ENCODE measurements around the gene RTTN. TPM values are rescaled to one million over a fixed set of nuclear protein-coding genes. Genes with fewer than 3 reads are reported as not detected.
"Not testable (repeated sequence)": the region's sequence is repeated elsewhere in the genome, so short reads cannot be mapped to it uniquely, and the experiment has no call there.

RTTN gene
- total and polyA plus RNA-seq, 2 of the 13 experiments (the other 11 are each of a cell fraction or from before 2014, with no cell fraction given) = 5.4 to 18.7 TPM

GRCh38 chr18:70243131-70243929 lies 37.8 kb upstream of the RTTN start (continued):
- no peak for TF ChIP-seq NCOR1 (IDR thresholded peaks at IDR 0.05; ENCODE audit: borderline replicate concordance, low read length)
- no peak for TF ChIP-seq CC2D1A (CRISPR knock-in tag; IDR thresholded peaks at IDR 0.05)
- no peak for TF ChIP-seq ZNF280D (CRISPR knock-in tag; IDR thresholded peaks at IDR 0.05)
- TF ChIP-seq RBM22 (optimal IDR thresholded peaks at IDR 0.05; ENCODE audit: low read length) = no peak

- BruUV-seq (replicated peaks); H3K9me3 ChIP-seq (ENCODE audit: low read length); H3K79me2 ChIP-seq (ENCODE audit: insufficient read depth, low read length); FAIRE-seq; H2AFZ ChIP-seq (ENCODE audit: low read length); H3K9ac ChIP-seq (ENCODE audit: insufficient read depth, low read depth, low read length); H3K36me3 ChIP-seq (replicated peaks in 1 of 2; ENCODE audit: control insufficient read depth in 1 of 2, insufficient read depth in 2 of 2, low read length in 2 of 2); intact Hi-C loops (cut with micrococcal nuclease; ENCODE audit: unreplicated experiment); POLR2A ChIA-PET; H4K20me1 ChIP-seq (ENCODE audit: insufficient read depth, low read length); in situ Hi-C loops (cut with HindIII; ENCODE audit: extremely low pct_ligation_motif_present, low pct_unique_long_range_greater_than_20kb); H3K27ac ChIP-seq (ENCODE audit: extremely low read length, insufficient read depth, low read length); H3K4me3 ChIP-seq (replicated peaks in 1 of 3; ENCODE audit: insufficient read depth in 1 of 3, low read depth in 2 of 3, low read length in 3 of 3); CTCF ChIA-PET (ENCODE audit: low intra/inter-chr PET ratio, low total read pairs); DNase-seq (ENCODE audit: low spot score); TF ChIP-seq FOXA1 (IDR thresholded peaks at IDR 0.05): not testable (repeated sequence)
- Histone ChIP-seq H3K4me1 (ENCODE audit: insufficient read depth, low read length) (peaks cover 17% of the 10 kb centered on the region), H3K4me2 (ENCODE audit: low read depth, low read length) (peak overlapping the region; percentile 27; the same call in 1 of the 2 replicates), H3K27me3 (ENCODE audit: control insufficient read depth in 1 of 2, insufficient read depth in 2 of 2, low read length in 2 of 2) (peaks cover 0 to 20% of the 10 kb centered on the region in 2 experiments; a peak in 2 of 5 replicates)
- TF ChIP-seq FOXA1 (CRISPR knock-in tag; IDR thresholded peaks at IDR 0.05) = peak; percentile 28; the same call in 1 of the 2 replicates
- 20% methylated on average over 1 of the region's 7 CpGs for WGBS (ENCODE audit: low lambda C conversion rate)
- peak; percentile 41 for ATAC-seq
Measured at GRCh38 chr18:70236921-70237320, 31.4 kb upstream of the RTTN start.
